NCI-H187 treated with DMSO at 0.1 percent for 48 hours (cell line): ENCODE measurements around the gene USP36.
A peak's percentile ranks its signal among the peaks of the same experiment; 100 is the strongest.
"Not testable (repeated sequence)": the region's sequence is repeated elsewhere in the genome, so short reads cannot be mapped to it uniquely, and the experiment has no call there.

Source experiments
- DNase-seq: peaks from one replicate; lab custom pipeline; 2025; lab: John Stamatoyannopoulos, UW

Gene USP36

DNA sequence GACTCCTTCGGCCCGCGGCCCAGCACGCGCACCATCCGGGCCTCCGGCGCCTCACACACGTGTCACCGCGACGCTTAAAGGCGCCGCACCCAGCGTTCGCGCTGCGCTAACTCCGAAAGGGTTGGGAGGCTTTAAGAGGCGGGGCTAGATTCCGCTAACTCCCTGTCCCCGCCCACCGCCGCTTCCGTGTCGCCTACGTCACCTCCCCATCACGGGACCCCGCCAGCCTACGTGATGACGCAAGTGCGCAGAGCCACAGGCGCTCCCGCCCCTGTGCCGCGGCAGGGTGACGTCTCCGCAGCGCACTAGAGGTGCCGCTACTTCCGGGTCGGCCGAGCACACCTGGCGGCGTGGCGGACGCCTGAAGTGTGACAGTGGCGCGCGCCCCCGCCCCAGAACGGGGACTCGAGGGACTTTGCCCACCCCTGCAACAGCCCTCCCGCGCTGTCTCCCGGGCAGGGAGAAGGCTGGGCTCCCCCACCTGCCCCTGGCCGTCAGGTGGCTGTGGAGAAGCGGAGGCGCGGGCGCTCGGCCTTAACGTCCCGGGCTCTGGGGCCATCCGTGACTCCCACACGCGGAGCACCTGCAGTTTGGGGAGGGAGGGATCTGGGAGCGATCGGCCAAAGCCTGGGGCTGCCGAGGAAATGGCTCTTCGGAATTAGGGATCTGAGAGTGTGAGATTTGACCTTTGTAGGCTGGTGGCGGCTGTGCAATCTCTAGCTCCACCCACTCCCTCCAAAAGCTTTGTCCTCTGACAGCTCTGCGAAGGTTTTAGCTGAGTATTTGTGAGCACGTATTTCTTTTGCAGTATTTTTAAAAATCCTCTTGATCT, at the start of gene USP36:
Gene USP36, minus strand, starts transcription at position 35 of the 832 bp plus-strand sequence. CDS start 4,451 bp downstream, outside the sequence.
- peak; percentile 80 for DNase-seq

DNA sequence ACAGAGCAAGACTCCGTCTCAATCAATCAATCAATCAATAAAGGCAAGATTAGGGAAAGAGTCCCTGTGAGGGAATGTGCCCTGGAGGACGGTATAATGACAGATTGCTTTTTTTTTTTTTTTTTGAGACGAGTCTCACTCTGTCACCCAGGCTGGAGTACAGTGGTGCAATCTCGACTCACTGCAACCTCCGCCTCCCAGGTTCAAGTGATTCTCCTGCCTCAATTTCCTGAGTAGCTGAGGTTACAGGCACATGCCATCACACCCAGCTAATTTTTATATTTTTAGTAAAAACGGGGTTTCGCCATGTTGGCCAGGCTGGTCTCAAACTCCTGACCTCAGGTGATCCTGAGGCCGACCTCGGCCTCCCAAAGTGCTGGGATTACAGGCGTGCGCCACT, 49.5 kb upstream of the USP36 start:
- DNase-seq, result not testable (repeated sequence)

DNA sequence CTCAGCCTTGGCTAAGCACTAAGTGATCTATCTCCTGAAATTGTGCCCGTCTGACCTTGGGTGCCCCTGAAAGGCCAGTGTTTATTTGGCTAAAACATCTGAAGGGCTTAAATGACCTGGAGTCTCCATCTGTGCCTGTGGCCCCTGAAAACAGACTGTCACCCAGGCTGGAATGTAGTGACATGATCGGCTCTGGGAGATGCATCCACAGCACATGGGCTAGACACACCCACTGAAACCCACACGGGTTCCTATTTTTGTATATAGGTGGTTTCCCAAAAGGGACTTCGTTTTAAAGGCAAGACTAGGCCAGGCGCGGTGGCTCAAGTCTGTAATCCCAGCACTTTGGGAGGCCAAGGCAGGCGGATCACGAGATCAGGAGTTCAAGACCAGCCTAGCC, 48.9 kb upstream of the USP36 start:
- DNase-seq, result no peak

DNA sequence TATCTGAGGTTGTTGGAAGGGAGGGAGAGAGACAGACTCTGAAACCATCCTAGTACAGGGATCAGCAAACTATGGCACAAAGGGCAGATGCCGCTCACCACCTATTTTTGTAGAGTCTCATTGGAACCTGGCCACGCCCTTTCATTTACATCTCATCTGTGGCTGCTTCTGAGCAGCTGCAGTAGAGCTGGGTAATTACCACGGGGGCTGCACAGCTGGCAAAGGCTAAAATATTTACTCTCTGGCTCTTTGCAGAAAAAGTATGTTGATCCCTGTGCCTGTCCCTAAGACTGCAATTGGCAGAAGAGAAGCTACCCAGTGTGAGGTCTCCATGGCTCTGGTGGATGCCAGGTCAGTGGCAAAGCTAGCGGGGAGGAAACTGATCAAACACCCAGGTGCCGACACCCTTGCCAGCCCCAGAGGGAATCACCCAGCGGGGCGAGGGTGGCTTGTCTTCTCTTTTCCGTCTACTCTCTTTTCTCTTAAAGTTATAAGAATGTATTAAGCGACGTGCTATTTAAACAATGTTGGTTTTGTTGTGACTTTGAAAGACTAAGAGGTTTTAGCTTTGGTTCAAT, 48.4 kb upstream of the USP36 start:
- no peak for DNase-seq

DNA sequence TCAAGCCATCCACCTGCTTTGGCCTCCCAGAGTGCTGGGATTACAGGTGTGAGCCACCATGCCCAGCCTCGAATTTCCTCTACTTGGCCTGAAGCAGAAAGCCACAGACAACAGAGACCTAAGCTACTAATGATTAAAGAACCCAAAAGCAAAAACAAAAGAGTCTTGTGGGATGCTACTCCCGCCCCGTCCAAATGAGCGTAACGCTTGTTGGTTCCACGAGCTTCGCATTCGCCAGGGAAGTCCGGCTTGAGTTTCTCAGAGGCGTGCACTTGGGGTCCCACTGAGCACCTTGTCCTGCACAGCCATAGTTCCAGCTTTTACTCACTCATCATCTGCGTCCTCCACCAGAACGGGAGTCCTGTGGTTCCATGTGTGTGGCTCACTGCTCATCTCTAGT, 46.3 kb upstream of the USP36 start:
- no peak for DNase-seq

DNA sequence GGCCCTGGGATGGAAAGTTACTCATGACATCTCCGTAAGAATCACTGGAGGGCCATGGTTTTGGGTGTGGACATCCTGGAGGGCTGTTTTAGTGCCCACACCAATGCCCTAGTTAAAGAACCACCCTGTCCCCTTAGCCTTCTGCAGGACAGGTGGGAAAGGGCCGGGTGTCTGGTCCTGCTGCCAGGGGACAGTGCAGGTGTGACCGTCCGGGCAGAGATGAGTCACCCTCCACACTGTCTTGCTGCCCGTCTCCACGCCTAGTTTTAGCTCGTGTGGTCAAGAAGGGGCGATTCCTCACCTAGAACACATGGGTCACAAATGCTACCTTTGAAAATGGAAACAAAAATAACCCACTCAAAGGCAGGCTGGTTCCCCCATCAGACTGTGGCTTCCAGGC, 45.3 kb upstream of the USP36 start:
- no peak for DNase-seq

DNA sequence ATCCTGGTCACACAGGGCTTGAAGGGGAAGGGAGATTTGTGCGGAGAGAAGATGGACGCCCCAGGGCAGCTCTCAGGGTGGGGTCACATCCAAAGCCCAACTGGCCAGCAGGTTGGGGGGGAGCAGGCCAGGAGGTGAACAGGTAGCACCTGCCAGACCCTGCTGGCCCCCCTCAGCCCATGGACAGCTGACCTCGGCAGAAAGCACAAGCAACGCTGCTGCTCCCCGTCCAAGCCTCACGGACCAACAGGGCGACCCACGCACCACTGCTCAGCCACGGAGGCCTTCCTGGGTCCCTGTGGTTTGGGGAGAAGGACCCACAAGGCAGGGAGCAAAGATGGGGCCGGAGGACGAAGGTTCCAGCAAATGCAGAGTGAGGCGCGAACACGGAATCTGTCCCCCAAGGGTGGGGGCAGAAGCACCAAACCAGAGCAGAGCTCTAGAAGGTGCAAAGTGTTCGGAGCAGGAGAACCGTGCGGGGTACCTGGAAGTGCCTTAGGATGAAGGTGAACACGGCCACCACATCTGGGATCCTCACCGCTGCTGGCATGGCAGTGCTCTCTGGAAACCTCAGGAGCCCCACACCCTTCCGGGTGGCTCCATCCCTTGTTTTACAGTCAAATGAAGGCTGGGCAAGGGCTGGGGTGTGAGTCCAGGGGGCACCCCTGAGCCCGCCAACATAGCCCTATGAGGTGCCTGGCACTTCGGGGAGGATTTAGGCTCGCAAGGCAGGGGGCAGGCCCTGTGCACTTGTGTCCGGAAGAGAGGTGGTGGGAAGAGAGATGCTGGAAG, 44.5 kb upstream of the USP36 start:
- DNase-seq, result no peak

DNA sequence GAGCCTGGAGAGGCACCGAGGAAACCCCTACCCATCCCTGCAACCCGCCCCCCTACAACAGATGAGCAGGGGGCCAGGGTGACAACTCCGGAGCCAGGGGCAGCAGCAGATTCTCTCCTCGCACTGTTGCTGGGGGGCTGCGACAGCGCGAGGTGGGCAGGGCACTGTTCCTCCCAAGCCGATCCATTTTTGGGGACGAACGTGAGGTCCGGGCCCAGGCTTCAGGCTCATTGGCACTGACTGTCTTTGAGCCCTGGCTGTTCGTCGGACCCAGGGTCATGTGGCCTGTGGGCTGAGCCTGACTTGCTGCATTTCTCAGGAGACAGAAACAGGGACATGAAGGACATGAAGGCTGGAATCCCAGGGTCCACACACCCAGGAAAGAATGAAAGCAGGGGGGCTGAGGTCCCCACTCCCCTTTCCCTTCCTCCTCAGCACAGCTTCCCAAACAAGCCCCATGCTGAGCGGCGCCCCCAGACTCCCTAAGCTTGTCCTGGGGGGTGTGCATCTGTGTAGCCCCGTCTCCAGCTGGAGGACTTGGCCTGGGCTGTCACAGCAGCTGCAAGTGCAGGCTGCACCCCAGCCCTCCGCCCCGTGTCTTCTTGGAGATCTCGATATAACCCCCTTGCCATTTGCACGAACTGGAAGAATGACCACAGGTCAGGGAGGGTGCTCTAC, 43.7 kb upstream of the USP36 start:
- no peak for DNase-seq

DNA sequence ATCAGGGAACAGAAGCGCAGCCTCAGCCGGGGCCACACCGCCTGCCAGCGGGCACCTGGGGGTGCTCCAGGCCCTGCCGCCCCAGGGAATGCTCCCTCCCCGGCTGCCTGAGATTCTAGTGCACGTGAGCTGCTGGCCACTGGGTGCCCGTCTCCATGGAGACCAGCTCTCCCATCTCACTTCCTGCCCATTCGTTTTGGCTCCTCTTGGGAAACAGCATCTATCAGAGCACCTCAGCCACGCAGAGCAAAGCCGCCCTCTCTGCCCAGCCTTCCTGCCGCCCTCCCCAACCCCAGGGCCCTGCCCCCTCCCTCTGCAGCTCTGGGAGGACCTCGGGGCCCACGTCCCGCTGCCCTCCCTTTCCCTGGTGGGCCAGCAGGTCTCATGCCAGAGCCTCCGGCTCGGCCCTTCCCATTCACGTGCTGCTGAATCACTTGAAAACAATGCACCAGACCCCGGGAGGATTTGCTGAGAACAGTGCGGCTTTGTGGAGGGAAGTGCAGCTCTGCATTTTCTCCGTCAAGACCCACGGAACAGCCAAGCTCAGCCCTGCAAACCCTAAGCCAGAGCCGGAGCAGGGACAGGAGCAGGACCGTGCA, 43.0 kb upstream of the USP36 start:
- DNase-seq, result no peak

DNA sequence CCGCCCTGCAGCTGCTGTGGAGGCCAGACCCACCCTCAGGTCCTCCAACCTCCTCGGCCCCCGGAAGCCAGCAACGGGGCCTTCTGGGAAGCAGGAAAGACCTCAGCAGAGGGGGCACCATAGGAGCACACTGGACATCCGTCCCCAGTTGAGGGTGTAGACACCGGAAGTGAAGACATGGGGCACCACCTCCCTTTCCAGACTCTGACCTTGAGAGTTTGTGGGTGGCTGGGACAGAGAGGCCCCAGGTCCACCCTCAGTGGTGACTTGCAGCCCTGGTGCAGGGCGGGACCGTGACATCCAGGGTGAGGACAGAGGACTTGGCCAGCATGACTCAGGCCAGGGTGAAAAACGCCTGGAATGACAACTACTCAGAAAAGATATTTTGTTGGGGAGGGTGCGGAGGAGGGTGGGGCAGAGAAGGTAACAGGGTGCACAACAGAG, 42.5 kb upstream of the USP36 start:
- DNase-seq, result no peak

DNA sequence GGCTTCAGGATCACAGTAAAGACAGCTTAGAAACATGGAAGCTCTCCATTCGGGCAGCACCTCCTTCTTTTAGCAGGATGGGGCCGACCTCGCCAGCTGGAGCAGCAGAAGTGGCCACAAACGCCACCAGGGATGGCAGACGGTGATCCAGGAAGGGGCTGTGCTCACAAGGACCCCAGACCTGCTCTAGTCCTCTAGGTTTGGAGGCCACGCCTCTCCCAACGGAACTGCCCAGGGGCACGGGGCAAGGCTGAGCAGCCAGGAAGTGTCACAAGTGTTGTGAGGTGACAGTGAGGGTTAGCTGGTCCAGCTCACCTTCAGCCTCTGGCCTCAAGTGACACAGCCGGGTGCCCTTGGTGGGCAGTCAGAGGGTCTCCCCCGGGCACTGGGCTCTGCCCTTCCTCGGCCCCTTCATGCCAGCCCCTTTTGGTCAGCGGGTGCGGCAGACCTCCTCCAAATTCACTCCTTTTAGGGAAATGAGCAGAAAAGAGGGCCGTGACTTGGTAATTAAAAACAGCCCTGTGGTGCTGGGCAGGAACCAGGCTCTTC, 42.0 kb upstream of the USP36 start:
- DNase-seq, result no peak

DNA sequence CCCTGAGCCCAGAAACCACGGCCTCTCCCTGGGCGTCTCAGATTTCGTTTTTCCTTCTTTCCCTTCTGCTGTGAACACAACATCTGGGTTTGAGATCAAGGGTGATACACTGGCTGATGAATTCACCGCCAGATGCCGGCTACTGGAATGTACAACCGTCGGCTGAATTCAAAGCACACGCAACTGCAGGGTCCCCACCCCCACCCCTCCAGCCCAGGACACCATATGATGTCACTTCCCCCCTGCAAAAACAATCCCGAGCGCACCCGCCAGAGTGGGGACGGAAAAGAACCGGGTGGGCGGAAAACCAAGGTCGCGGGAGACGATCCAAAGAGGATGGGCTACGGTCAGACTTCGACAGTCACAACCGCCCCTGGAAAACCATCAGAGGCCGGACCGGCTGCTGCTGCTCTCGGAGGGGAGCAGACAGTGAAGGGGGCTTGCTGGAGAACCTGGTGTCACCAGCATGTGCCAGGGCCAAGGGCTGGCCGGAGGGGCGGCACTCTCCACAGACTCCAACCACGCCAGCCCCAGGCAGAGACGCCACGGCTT, 39.1 kb upstream of the USP36 start:
- DNase-seq, result no peak

DNA sequence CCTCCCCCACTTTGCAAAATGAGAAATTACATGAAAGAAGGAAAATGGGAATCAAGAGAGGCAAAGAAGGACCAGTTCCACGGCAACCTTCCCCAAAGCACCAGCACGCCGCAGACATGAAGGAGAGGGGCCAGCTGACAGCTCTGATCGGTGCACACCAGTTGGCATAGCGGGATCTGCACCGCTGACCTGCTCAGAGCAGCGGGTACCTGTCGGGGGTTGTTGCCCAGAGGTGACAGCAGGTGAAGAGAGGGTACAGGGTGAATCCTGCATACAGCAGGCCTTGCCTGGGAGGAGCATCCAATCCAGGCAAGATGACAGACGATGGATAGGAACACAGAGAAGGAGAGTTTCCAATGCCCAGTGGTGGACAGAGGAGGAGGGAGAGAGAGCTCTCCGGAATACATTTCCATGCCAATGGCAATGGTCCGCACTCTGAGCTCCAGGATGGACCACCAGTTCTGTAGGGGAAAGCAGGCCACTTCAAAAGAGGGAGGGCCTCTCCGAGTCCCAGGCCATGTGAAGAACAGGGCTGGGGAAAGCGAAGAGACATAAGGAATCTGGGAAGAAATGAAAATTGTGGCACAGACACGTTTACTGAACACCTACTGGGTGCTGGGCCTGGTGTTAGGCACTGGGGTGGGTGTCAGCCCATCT, 38.4 kb upstream of the USP36 start:
- no peak for DNase-seq

DNA sequence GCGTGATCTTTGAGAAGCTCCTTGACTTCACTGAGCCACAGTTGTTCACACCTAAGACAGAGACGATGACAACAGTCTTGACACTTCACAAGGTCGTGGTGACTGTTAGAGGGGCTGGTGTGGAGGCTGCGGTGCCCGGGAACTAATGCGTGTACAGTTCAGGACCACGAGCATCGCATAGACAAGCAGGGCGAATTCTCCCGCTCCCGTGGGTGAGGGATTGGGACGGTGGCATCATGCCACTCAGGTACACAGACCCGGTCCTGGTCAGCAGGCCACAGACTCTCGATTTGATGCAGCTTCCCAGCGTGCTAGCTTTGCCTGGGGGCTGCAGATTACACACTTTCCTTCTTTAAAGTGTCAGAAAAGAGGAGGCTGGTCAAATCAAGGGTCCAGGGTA, 37.6 kb upstream of the USP36 start:
- no peak for DNase-seq

DNA sequence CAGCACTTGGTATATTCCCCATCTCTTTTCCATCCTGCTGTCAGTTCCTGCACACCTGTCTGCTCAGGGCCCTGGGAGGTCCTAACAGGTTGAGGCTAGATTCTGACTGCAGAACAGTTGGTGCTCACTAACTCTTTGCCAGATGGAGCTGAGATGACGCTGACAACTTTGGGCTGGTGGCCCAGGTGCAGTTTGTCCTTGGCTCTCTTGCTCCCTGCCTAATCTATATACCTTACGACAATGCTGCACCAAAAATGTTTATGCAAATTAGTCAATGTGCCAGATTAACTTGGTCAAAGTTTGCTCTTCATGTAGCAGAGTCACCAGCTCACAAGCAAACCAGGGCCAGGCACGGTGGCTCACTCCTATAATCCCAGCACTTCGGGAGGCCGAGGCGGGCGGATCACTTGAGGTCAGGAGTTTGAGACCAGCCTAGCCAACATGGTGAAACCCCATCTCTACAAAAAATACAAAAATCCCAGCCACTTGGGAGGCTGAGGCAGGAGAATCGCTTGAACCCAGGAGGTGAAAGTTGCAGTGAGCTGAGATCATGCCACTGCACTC, 36.4 kb upstream of the USP36 start:
- DNase-seq, result not testable (repeated sequence)

DNA sequence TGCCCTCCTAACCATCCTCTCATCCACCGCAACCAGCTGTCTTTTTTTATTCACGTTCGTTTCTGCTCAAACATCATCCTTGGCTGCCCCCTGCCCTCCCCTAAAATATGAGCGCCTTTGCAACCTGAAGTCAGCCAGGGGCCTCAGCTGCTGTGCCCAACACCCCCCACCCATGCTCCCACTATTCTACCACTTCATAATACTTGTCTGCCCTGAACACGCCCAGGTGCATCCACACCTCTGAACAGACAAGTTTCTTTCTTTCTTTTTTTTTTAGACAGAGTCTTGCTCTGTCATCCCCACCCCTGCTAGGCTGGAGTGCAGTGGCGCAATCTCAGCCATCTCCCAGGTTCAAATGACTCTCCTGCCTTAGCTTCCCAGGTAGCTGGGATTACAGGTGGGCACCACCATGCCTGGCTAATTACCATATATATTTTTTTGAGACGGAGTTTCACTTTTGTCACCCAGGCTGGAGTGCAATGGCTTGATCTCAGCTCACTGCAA, 35.5 kb upstream of the USP36 start:
- no peak for DNase-seq

DNA sequence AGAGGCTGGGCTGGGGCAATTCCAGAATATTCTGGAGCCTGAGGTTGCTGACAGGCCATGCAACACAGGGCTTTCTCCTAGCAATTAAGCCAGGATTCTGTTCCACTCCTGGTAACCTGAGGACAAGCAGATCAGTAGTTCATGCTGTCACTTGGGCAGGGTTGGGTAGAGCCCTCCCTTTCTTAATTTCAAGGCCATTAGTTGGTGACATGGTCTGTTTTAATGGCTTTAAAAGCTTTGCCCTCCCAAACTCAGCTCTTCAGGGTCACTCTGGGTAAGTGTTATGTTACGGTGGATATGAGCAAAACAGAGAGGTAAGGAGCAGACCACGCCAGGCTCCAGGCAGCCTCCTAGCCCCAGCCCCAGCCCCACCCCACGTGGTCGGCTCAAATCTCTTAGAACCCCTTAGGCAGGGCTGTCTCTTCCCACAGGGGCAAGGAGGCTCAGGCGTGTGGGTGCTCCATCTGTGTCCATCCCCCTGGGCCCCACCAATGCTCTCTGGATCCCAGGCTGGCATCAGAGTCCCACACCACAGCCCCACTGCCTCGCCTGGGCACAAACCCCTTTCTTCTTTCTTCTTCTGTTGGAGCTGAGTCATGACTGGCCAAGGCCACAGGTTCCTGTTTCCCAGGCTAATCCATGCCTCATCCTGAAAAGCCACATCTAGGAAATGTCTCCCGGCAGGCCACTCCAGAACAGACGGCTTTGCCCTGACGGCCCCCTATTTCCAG, 34.9 kb upstream of the USP36 start:
- no peak for DNase-seq

DNA sequence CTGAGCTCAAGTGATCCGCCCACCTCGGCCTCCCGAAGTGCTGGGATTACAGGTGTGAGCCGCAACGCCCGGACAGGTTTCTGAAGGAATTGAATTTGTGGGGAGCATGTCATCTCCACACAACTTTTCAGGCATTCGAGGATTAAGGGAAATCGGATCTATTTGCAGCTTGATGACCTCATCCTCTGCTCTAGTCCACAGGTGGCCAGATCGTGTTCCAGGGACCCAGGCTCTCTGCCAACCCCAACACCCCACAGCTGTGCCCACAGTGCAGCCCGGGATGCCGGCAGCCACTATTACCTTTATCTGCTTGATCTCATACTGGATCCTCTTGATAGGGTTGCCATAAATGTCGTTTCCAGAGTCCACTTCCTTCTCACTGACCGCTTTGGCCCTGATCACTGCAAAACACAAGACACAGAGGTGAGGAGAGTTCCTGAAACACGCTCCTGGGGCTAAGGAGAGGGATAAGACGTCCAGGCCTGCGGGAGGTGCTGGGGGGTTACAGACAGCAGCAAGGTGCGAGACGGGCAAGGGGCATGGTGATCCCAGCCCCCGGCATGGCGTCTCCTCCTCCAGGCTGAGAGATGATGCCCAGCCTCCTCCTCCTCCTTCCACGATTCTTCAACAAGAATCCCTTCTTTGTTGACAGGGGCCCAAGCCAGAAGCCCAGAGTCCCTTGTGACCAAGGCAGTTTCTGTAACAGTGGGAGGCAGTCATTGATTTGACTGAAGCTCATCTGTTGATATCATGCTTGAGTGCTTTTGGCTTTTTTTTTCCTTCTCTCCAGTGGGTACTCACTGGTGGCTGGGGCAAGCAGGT, 33.1 kb upstream of the USP36 start:
- no peak for DNase-seq

DNA sequence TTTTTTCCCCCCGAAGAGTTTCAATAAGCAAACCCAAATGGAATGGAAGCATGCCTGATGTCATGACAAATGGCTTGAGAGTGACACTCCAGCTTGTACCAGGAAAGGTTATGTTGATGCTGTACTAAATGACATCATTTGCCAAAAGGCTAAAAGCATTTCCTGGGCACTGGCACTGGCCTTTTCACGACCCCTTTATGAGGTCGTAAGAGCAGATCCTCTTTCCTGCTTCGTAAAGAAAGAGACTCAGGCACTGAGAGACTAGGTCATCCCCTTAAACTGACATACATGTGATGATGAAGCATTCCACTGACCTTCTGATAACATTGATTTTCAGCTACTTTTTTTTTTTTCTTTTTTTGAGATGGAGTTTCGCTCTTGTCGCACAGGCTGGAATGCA, 31.9 kb upstream of the USP36 start:
- no peak for DNase-seq
